Fibroblast of skin of right quadriceps (primary cell): ENCODE data around the gene LYSMD3.

Experiments used
- DNase-seq: peaks from one replicate; pipeline ENCODE4 v3.0.0-alpha.2; 2013

LYSMD3 gene

GRCh38 chr5:90479611-90480385 is 49.6 kb downstream of the LYSMD3 start:
- peak; percentile 46 for DNase-seq

GRCh38 chr5:90477621-90478215 is 51.7 kb downstream of the LYSMD3 start:
- DNase-seq, result no peak

- no peak for DNase-seq
These were observed 52.3 kb downstream of the LYSMD3 start for GRCh38 chr5:90477073-90477472.

- no peak for DNase-seq
These were observed 53.0 kb downstream of the LYSMD3 start for GRCh38 chr5:90476391-90476790.

GRCh38 chr5:90475436-90475980 is 53.9 kb downstream of the LYSMD3 start:
- no peak for DNase-seq

GRCh38 chr5:90474235-90475107 is 54.9 kb downstream of the LYSMD3 start, which contains the start of the genes MBLAC2 and POLR3G:
MBLAC2 (minus strand) TSS chr5:90474771; CDS start chr5:90474292, 479 bp downstream.
POLR3G (plus strand) TSS chr5:90474864; CDS start chr5:90485568, 10,704 bp downstream.
- peak; percentile 91 for DNase-seq

- DNase-seq, result no peak
These were observed 55.8 kb downstream of the LYSMD3 start for GRCh38 chr5:90473396-90474234.

GRCh38 chr5:90472783-90473395 is 56.5 kb downstream of the LYSMD3 start:
- DNase-seq, result no peak
